Measurements from ENCODE around the gene GDF15.

GRCh38 chr19:18416778-18417249 lies 30.9 kb downstream of the GDF15 start:
- no peak for TF ChIP-seq CTCF (IDR thresholded peaks at IDR 0.05)
- TF ChIP-seq EZH2 (IDR thresholded peaks at IDR 0.05; ENCODE audit: borderline replicate concordance, insufficient read depth, low read depth, low read length, poor library complexity, severe bottlenecking) = no peak
